Stimulated activated effector memory CD8-positive, alpha-beta T cell treated with anti-CD3 and anti-CD28 coated beads, Interleukin-12 subunit alpha, Interleukin-12 subunit beta, amount 100 ng/mL, for 72 hours (primary cell): ENCODE results near the gene PDE11A.
"Not testable (repeated sequence)": the region's sequence is repeated elsewhere in the genome, so short reads cannot be mapped to it uniquely, and the experiment has no call there.

Experiments used
- ATAC-seq: fragments of 150-1000 bp; cut with Tn5 transposase; 2 replicates; pipeline ENCODE4 v1.10.0; 2021
- DNase-seq, 2 donors: peaks; one replicate each; pipeline ENCODE4 v3.0.0; 2021 to 2022; ENCODE audit warnings: low spot score in 2 of 2
- H3K27ac Mint-ChIP-seq: one replicate; pipeline ENCODE4 v1.8.0; 2022; ENCODE audit warnings: mild to moderate bottlenecking, mixed read lengths
- H3K36me3 Mint-ChIP-seq: one replicate; pipeline ENCODE4 v1.8.0; 2022; ENCODE audit warnings: mild to moderate bottlenecking, mixed read lengths
- H3K4me1 Mint-ChIP-seq: one replicate; pipeline ENCODE4 v1.8.0; 2022; ENCODE audit warnings: mixed read lengths
- H3K4me3 Mint-ChIP-seq: one replicate; pipeline ENCODE4 v1.8.0; 2022; ENCODE audit warnings: mild to moderate bottlenecking, mixed read lengths
- H3K9me3 Mint-ChIP-seq: one replicate; pipeline ENCODE4 v1.8.0; 2022; ENCODE audit warnings: mixed read lengths

Gene PDE11A

GRCh38 chr2:178088774-178089270 is 16.2 kb upstream of the PDE11A start:
- ATAC-seq = no peak

DNA sequence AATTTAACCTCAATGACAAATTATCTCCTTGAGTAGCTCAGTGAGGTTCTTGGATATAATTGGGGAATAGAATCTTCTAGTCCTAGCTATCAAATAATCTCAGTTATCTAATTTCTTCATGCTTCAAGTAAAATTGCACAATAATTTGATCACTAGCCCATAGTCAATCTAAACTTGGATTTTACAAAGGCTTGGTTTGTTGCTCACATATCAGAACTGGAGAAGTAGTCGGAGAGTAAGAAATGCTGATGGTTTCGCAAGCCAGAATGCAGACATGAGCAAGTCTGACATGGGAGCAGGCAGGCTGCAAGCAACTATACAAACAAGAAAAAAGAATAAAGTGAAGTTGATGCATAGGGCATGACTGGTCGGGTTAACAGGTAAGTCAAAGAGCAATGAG is 11.7 kb upstream of the PDE11A start:
- ATAC-seq (no peak), DNase-seq (no peak)
- Mint-ChIP-seq H3K36me3 (no peaks in the 10 kb centered on the region), H3K9me3 (no peaks in the 10 kb centered on the region), H3K4me3 (no peak overlapping the region), H3K4me1 (no peaks in the 10 kb centered on the region), H3K27ac (no peak overlapping the region)

More at GRCh38 chr2:178088774-178089270, 16.2 kb upstream of the PDE11A start:
- Mint-ChIP-seq H3K27ac (no peak overlapping the region), H3K36me3 (no peaks in the 10 kb centered on the region), H3K4me1 (no peaks in the 10 kb centered on the region), H3K4me3 (no peak overlapping the region), H3K9me3 (no peaks in the 10 kb centered on the region)
- no peak for DNase-seq

DNA sequence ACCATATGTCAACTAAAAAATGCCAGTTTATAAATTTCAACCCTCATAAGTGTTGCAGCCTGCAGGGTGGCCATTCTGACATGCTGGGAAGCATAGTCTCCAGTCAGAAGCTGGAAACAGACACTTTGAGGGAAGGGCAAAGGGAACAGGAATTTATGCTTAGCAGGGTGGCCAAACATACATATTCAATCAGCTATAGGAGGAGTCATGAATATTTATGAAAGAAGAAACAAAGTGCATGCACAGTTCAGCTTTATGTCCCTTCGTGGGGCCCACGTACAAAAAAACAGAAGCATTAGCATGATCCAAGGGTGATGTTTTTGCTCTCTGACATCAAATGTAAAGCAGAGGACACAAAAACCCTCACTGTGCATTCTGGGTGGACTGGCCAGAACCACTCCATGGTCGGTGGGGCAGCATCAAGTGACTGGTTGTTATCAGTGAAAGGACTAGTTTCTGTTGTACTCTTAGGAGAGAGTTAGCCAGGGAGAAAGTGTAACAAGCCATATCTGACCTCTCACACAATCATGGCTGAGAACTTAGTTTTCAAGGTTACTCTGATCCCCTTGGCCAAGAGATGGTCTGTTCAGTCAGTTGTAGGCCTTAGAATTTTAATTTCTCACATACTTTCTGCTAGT is 9.9 kb upstream of the PDE11A start:
- H3K9me3 Mint-ChIP-seq = no peaks in the 10 kb centered on the region
- no peaks in the 10 kb centered on the region for H3K36me3 Mint-ChIP-seq
- no peak overlapping the region for H3K27ac Mint-ChIP-seq
- no peak for ATAC-seq
- no peak overlapping the region for H3K4me3 Mint-ChIP-seq
- no peaks in the 10 kb centered on the region for H3K4me1 Mint-ChIP-seq
- DNase-seq = no peak

DNA sequence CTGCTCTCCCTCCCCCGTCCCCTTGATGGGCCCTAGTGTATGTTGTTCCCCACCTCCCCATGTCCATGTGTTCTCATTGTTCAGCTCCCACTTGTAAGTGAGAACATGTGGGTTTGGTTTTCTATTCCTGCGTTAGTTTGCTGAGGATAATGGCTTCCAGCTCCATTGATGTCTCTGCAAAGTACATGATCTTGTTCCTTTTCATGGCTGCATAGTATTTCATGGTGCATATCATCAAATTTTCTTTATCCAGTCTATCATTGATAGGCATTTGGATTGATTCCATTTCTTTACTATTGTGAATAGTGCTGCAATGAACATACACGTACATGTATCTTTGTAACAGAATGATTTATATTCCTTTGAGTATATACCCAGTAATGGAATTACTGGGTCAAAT is 6.7 kb upstream of the PDE11A start:
- DNase-seq, H3K27ac Mint-ChIP-seq, H3K36me3 Mint-ChIP-seq, ATAC-seq, H3K4me3 Mint-ChIP-seq, H3K4me1 Mint-ChIP-seq, H3K9me3 Mint-ChIP-seq: not testable (repeated sequence)

DNA sequence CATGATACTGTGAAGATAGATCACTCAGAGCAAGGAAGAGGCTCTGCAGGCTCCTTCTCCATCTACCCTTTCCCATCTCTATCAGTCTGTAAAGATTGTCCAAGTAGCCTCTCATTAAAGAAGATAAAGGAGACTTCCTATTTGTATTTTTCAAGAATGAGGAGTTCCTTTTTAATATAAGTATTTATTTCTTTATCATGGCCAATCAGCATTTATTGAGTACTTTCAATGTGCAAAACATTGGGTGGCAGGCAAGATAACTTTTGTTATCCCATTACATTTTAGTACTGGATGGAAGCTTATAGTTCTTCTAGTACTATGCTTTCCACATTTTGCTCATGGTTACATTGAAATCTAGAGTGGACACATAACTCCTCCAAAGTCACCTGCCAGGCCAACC is 3.6 kb upstream of the PDE11A start:
- no peak overlapping the region for H3K4me3 Mint-ChIP-seq
- ATAC-seq = no peak
- peaks cover 12% of the 10 kb centered on the region for H3K4me1 Mint-ChIP-seq
- no peaks in the 10 kb centered on the region for H3K36me3 Mint-ChIP-seq
- H3K27ac Mint-ChIP-seq = no peak overlapping the region
- no peaks in the 10 kb centered on the region for H3K9me3 Mint-ChIP-seq
- DNase-seq = no peak

GRCh38 chr2:178075006-178075326 is 2.4 kb upstream of the PDE11A start:
- H3K27ac Mint-ChIP-seq = no peak overlapping the region
- no peak for DNase-seq
- no peak overlapping the region for H3K4me3 Mint-ChIP-seq
- no peaks in the 10 kb centered on the region for H3K9me3 Mint-ChIP-seq
- H3K4me1 Mint-ChIP-seq = peaks cover 12% of the 10 kb centered on the region
- ATAC-seq = no peak
- H3K36me3 Mint-ChIP-seq = no peaks in the 10 kb centered on the region

GRCh38 chr2:178074123-178075005 is 1.8 kb upstream of the PDE11A start:
- no peak for DNase-seq
- Mint-ChIP-seq H3K4me1 (peaks cover 12% of the 10 kb centered on the region), H3K4me3 (no peak overlapping the region), H3K27ac (no peak overlapping the region), H3K36me3 (no peaks in the 10 kb centered on the region), H3K9me3 (no peaks in the 10 kb centered on the region)
- no peak for ATAC-seq

DNA sequence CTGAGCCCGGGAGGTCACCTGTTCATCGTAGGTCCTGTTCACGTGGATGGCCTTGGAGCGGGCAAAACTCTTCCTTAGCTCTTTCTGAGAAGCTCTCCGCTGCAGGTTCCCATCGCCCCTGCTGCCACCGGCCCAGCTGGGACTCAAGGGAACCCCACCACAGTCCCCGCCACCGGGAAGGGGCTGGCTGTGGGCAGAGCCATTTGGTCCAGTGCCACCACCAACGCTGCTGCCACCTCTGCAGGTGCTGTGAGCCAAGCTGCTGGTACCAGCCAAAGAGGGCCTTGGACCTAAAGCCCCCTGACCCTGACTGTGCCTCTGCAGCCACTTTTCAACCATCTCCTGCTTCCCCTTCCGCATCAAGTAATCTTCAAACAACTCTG is 586 bp downstream of the PDE11A start:
- DNase-seq (no peak), ATAC-seq (no peak)
- no peak overlapping the region for H3K4me3 Mint-ChIP-seq
- H3K36me3 Mint-ChIP-seq = no peaks in the 10 kb centered on the region
- peaks cover 12% of the 10 kb centered on the region for H3K4me1 Mint-ChIP-seq
- no peaks in the 10 kb centered on the region for H3K9me3 Mint-ChIP-seq
- H3K27ac Mint-ChIP-seq = no peak overlapping the region

GRCh38 chr2:178070824-178071223 is 1.8 kb downstream of the PDE11A start:
- DNase-seq = no peak
- Mint-ChIP-seq H3K4me1 (peaks cover 12% of the 10 kb centered on the region), H3K27ac (no peak overlapping the region), H3K4me3 (no peak overlapping the region), H3K9me3 (no peaks in the 10 kb centered on the region), H3K36me3 (no peaks in the 10 kb centered on the region)
- ATAC-seq = no peak

- ATAC-seq (no peak), DNase-seq (no peak)
- Mint-ChIP-seq H3K4me3 (no peak overlapping the region), H3K27ac (no peak overlapping the region), H3K4me1 (peaks cover 12% of the 10 kb centered on the region), H3K9me3 (no peaks in the 10 kb centered on the region), H3K36me3 (no peaks in the 10 kb centered on the region)
Observed at GRCh38 chr2:178069551-178069950, 3.0 kb downstream of the PDE11A start.

GRCh38 chr2:178068823-178069454 is 3.6 kb downstream of the PDE11A start:
- Mint-ChIP-seq H3K36me3 (no peaks in the 10 kb centered on the region), H3K4me1 (peaks cover 12% of the 10 kb centered on the region), H3K9me3 (no peaks in the 10 kb centered on the region), H3K27ac (no peak overlapping the region), H3K4me3 (no peak overlapping the region)
- DNase-seq (no peak), ATAC-seq (no peak)

DNA sequence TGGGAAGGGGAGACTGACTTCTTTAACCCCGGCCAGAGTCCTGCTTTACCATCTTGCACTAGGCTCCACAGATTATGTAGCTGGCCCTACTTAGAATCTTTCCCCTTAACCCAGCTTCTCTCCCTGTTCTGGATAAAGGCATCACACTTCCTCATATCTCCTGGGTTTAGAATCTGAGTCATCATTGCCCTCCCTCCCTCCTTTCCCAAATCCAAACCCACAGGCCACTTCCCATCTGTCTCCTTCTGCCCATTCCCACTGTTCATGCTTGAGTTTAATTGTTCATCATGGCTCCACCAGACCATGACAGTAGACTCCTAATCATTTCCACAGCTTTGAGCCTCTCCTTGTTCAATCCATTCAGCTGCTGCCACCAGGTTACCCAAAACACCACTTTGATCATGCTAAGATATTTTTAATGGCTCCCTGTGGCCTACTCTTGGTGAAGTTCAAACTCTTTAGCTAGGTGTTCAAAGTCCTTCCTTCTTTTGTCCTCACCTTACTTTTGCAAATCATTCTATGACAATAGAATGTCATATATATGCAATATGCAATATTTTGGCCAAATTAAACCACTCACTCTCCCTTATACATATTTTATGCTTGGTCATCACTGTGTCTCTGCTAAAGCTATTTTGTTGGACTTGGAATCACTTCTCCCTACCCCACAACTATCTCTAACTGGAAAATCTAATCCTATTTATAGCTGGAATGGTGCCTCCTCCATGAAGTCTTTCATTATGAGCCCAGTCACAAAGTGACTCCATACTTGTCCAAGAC is 5.5 kb downstream of the PDE11A start:
- no peak for DNase-seq
- Mint-ChIP-seq H3K9me3 (no peaks in the 10 kb centered on the region), H3K27ac (no peak overlapping the region), H3K36me3 (no peaks in the 10 kb centered on the region), H3K4me1 (no peaks in the 10 kb centered on the region), H3K4me3 (no peak overlapping the region)
- no peak for ATAC-seq

GRCh38 chr2:178066324-178066723 is 6.3 kb downstream of the PDE11A start:
- ATAC-seq (peak; percentile 55), DNase-seq (no peak)
- Mint-ChIP-seq H3K9me3 (no peaks in the 10 kb centered on the region), H3K4me3 (no peak overlapping the region), H3K4me1 (no peaks in the 10 kb centered on the region), H3K36me3 (no peaks in the 10 kb centered on the region), H3K27ac (no peak overlapping the region)

- ATAC-seq (peak; percentile 32), DNase-seq (no peak)
- Mint-ChIP-seq H3K4me3 (no peak overlapping the region), H3K4me1 (no peaks in the 10 kb centered on the region), H3K27ac (no peak overlapping the region), H3K9me3 (no peaks in the 10 kb centered on the region), H3K36me3 (no peaks in the 10 kb centered on the region)
Observed at GRCh38 chr2:178059681-178060080, 12.9 kb downstream of the PDE11A start.

DNA sequence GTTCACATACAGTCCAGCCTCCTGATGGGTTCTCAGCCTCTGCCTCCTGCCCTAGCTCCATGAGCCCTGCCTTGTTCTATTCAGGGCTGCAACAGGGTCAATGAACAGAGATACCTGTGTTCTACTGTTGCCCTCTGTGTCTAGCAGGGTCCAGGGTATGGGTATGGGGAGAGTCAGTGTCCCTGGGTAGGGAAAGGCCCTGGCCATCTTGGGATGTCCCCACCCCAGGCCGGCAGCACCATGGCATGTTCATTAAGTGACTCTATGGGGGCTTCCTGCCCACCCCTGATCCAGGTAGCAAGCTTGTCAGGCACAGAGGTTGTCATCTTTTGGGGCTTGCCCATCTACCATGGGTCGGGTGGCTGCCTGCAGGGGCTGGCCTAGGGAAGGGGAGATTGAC is 13.5 kb downstream of the PDE11A start:
- Mint-ChIP-seq H3K4me1 (no peaks in the 10 kb centered on the region), H3K27ac (no peak overlapping the region), H3K4me3 (no peak overlapping the region), H3K9me3 (no peaks in the 10 kb centered on the region), H3K36me3 (no peaks in the 10 kb centered on the region)
- ATAC-seq = peak; percentile 42
- no peak for DNase-seq
